DND-41 (cell line): ENCODE measurements around the gene FHAD1.

Source experiments
- EZH2 ChIP-seq: IDR thresholded peaks from 3 replicates; pipeline ENCODE4 v1.6.1; 2012; ENCODE audit warnings: borderline replicate concordance, low read depth, mild to moderate bottlenecking, moderate library complexity, low read length, inconsistent platforms; ENCODE audit not compliant: severe bottlenecking
- TF ChIP-seq, protein P1 (sequence below): IDR thresholded peaks from 2 replicates; pipeline ENCODE4 v1.5.1; 2012; ENCODE audit warnings: borderline replicate concordance, low read length, moderate library complexity, mild to moderate bottlenecking; ENCODE audit not compliant: poor library complexity, severe bottlenecking; ENCODE audit errors: extremely low read depth

DNA sequence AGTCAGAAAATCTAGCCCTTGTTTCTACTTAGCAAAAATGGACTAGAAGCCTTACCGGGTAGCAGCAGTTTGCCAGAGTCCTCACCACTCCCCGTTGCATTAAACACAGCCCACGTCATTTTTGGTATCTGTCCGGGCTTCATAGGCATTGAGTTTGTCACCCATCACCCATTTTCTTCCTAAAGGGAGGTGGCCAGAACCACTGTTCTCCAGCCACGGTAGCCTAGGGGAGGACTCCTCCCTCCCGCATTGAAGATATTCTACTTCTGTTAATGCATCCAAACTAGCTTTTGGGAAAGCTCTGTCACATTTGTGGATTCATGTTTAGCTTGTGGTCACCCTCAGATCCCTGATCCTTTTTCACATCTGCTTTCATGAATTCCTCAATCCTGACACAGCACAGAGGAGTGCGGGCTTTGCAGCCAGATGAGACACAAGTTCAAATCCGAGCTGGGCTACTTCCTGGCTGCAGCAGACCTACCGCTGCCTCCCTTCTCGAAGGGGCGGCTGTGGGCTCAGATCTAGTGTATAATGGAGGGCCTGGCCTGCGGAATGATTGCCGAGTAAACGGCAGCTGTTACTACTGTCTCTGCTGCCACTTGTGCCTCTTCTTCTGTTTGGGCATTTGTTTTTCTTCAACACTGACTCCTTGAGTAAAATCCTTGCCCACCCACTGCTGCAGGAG is 99.5 kb downstream of the FHAD1 start:
- TF ChIP-seq, protein P1, sequence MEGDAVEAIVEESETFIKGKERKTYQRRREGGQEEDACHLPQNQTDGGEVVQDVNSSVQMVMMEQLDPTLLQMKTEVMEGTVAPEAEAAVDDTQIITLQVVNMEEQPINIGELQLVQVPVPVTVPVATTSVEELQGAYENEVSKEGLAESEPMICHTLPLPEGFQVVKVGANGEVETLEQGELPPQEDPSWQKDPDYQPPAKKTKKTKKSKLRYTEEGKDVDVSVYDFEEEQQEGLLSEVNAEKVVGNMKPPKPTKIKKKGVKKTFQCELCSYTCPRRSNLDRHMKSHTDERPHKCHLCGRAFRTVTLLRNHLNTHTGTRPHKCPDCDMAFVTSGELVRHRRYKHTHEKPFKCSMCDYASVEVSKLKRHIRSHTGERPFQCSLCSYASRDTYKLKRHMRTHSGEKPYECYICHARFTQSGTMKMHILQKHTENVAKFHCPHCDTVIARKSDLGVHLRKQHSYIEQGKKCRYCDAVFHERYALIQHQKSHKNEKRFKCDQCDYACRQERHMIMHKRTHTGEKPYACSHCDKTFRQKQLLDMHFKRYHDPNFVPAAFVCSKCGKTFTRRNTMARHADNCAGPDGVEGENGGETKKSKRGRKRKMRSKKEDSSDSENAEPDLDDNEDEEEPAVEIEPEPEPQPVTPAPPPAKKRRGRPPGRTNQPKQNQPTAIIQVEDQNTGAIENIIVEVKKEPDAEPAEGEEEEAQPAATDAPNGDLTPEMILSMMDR, result no peak
- TF ChIP-seq EZH2, result no peak
